ENCODE results near the gene TNS2. TPM values are rescaled to one million over a fixed set of nuclear protein-coding genes. Genes with fewer than 3 reads are reported as not detected.
"Not testable (repeated sequence)": the region's sequence is repeated elsewhere in the genome, so short reads cannot be mapped to it uniquely, and the experiment has no call there.

The TNS2 gene
- total RNA-seq, 1 donor from 2014 or later: 10.8 TPM

- no peak for DNase-seq (ENCODE audit: low read depth)
- TF ChIP-seq CTCF (conservative IDR thresholded peaks at IDR 0.05; ENCODE audit: low read depth, low read length): no peak
- H3K4me3 ChIP-seq (ENCODE audit: low read depth, low read length): peak overlapping the region; percentile 96
Observed at GRCh38 chr12:53007343-53007742, 42.5 kb upstream of the TNS2 start.

GRCh38 chr12:53008760-53009159 is 41.1 kb upstream of the TNS2 start:
- not testable (repeated sequence) for H3K4me3 ChIP-seq (ENCODE audit: low read depth, low read length); DNase-seq (ENCODE audit: low read depth)

GRCh38 chr12:53010955-53011354 is 38.9 kb upstream of the TNS2 start:
- H3K4me3 ChIP-seq (ENCODE audit: low read depth, low read length): no peak overlapping the region
- TF ChIP-seq CTCF (conservative IDR thresholded peaks at IDR 0.05; ENCODE audit: low read depth, low read length): no peak
- DNase-seq (ENCODE audit: low read depth): no peak

GRCh38 chr12:53011889-53012288 is 38.0 kb upstream of the TNS2 start:
- H3K4me3 ChIP-seq (ENCODE audit: low read depth, low read length): no peak overlapping the region
- DNase-seq (ENCODE audit: low read depth): no peak
- TF ChIP-seq CTCF (conservative IDR thresholded peaks at IDR 0.05; ENCODE audit: low read depth, low read length): no peak

- TF ChIP-seq CTCF (conservative IDR thresholded peaks at IDR 0.05; ENCODE audit: low read depth, low read length): no peak
- no peak overlapping the region for H3K4me3 ChIP-seq (ENCODE audit: low read depth, low read length)
- no peak for DNase-seq (ENCODE audit: low read depth)
Observed at GRCh38 chr12:53012928-53013327, 36.9 kb upstream of the TNS2 start.

- DNase-seq (ENCODE audit: low read depth): no peak
- TF ChIP-seq CTCF (conservative IDR thresholded peaks at IDR 0.05; ENCODE audit: low read depth, low read length): no peak
Observed at GRCh38 chr12:53014709-53015108, 35.2 kb upstream of the TNS2 start.

GRCh38 chr12:53025250-53025649 is 24.6 kb upstream of the TNS2 start:
- H3K4me3 ChIP-seq (ENCODE audit: low read depth, low read length): no peak overlapping the region
- TF ChIP-seq CTCF (conservative IDR thresholded peaks at IDR 0.05; ENCODE audit: low read depth, low read length): no peak
- DNase-seq (ENCODE audit: low read depth): no peak

More at GRCh38 chr12:53014709-53015108, 35.2 kb upstream of the TNS2 start:
- no peak overlapping the region for H3K4me3 ChIP-seq (ENCODE audit: low read depth, low read length)

GRCh38 chr12:53027014-53027413 is 22.9 kb upstream of the TNS2 start:
- not testable (repeated sequence) for H3K4me3 ChIP-seq (ENCODE audit: low read depth, low read length); DNase-seq (ENCODE audit: low read depth)
